H1 (cell line): Measurements from ENCODE around the gene GRAP. TPM values are rescaled to one million over a fixed set of nuclear protein-coding genes. Genes with fewer than 3 reads are reported as not detected.

ENCODE experiments used
- CTCF ChIA-PET: fragments of 300-600 bp; sonication (Branson Sonifier 250); formaldehyde crosslinking; loops from one replicate; lab custom pipeline; 2021; ENCODE audit not compliant: partially characterized antibody; lab: Charles Lee
- POLR2A ChIA-PET: fragments of 300-600 bp; sonication (Branson Sonifier 250); formaldehyde crosslinking; loops from one replicate; lab custom pipeline; 2021; ENCODE audit warnings: inconsistent platforms; ENCODE audit not compliant: partially characterized antibody; lab: Charles Lee
- DNase-seq, 2 experiments: peaks; one replicate each; pipeline versions ENCODE4 v3.0.0 to v3.0.0-alpha.2; 2010 to 2022; ENCODE audit warnings: low spot score in 2 of 2, low read depth in 1 of 2, mixed read lengths in 1 of 2
- FAIRE-seq: peaks from 2 replicates; lab custom pipeline; 2011; peaks lifted over from hg19 to GRCh38; lab: Jason Lieb, UNC
- H2AFZ ChIP-seq: 2 replicates; pipeline ENCODE4 v1.8.1; 2012; ENCODE audit warnings: low read length, inconsistent platforms
- H2AK5ac ChIP-seq: 2 replicates; pipeline ENCODE4 v1.6.1; 2013; ENCODE audit warnings: low read depth, low read length
- H2BK120ac ChIP-seq: replicated peaks from 2 replicates; pipeline ENCODE3; 2013; ENCODE audit warnings: low read depth, low read length, inconsistent platforms
- H2BK12ac ChIP-seq: 2 replicates; pipeline ENCODE4 v1.6.1; 2013; ENCODE audit warnings: low read depth, low read length
- H2BK15ac ChIP-seq: 2 replicates; pipeline ENCODE4 v1.6.1; 2013; ENCODE audit warnings: low read length
- H2BK20ac ChIP-seq: 2 replicates; pipeline ENCODE4 v1.6.1; 2013; ENCODE audit warnings: low read length
- H2BK5ac ChIP-seq: 2 replicates; pipeline ENCODE4 v1.6.1; 2013; ENCODE audit warnings: low read depth, low read length
- H3K14ac ChIP-seq: 2 replicates; pipeline ENCODE4 v1.6.1; 2013; ENCODE audit warnings: inconsistent platforms; ENCODE audit not compliant: insufficient read length
- H3K18ac ChIP-seq: 2 replicates; pipeline ENCODE4 v1.6.1; 2013; ENCODE audit warnings: low read length; ENCODE audit errors: extremely low read depth
- H3K23ac ChIP-seq: 2 replicates; pipeline ENCODE4 v1.6.1; 2013; ENCODE audit warnings: inconsistent platforms; ENCODE audit not compliant: insufficient read length
- H3K23me2 ChIP-seq: 2 replicates; pipeline ENCODE4 v1.6.1; 2013; ENCODE audit warnings: low read depth, low read length
- H3K27ac ChIP-seq: 2 replicates; pipeline ENCODE4 v1.6.1; 2011; ENCODE audit warnings: low read depth, low read length, inconsistent platforms
- H3K27me3 ChIP-seq, 4 experiments: replicated peaks in 1 of 4; 1 replicate in 1 of 4; 2 replicates in 3 of 4; pipeline versions ENCODE4 v1.6.1 to v1.8.1; 2011 to 2013; ENCODE audit warnings: low read length in 3 of 4, mild to moderate bottlenecking in 3 of 4, inconsistent platforms in 2 of 4, mixed read lengths in 2 of 4, moderate library complexity in 1 of 4; ENCODE audit not compliant: control insufficient read depth in 3 of 4, insufficient read depth in 3 of 4; ENCODE audit errors: extremely low read depth in 1 of 4
- H3K36me3 ChIP-seq, 4 experiments: 2 replicates each; pipeline versions ENCODE4 v1.6.1 to v1.8.1; 2011 to 2013; ENCODE audit warnings: mild to moderate bottlenecking in 4 of 4, low read length in 3 of 4, moderate library complexity in 2 of 4, control low read depth in 1 of 4, inconsistent platforms in 1 of 4; ENCODE audit not compliant: insufficient read depth in 4 of 4, control insufficient read depth in 2 of 4
- H3K4ac ChIP-seq: replicated peaks from 2 replicates; pipeline ENCODE3; 2013; ENCODE audit warnings: low read length, low read depth, mixed read lengths, inconsistent platforms; ENCODE audit not compliant: insufficient read length
- H3K4me1 ChIP-seq, 4 experiments: replicated peaks in 1 of 4; 1 replicate in 1 of 4; 2 replicates in 3 of 4; pipeline versions ENCODE4 v1.6.1 to v1.8.1; 2011 to 2013; ENCODE audit warnings: low read length in 3 of 4, inconsistent platforms in 2 of 4, mixed read lengths in 1 of 4; ENCODE audit not compliant: insufficient read depth in 4 of 4, control insufficient read depth in 3 of 4
- H3K4me2 ChIP-seq, 2 experiments: 2 replicates each; pipeline versions ENCODE4 v1.6.1 to v1.8.1; 2011 to 2013; ENCODE audit warnings: low read depth in 2 of 2, low read length in 2 of 2, control low read depth in 1 of 2, inconsistent platforms in 1 of 2, mild to moderate bottlenecking in 1 of 2; ENCODE audit not compliant: insufficient read depth in 1 of 2
- H3K4me3 ChIP-seq, 4 experiments: fragments of 200-600, 300-600 bp in 1 of 4; sonication (generic), shearing (Covaris generic), sonication (Bioruptor Twin) in 1 of 4; 2 replicates each; pipeline versions ENCODE4 v1.5.1 to v1.8.1; 2011 to 2016; ENCODE audit warnings: low read length in 4 of 4, low read depth in 3 of 4, control low read depth in 2 of 4, inconsistent platforms in 2 of 4, mild to moderate bottlenecking in 2 of 4, mixed read lengths in 1 of 4, moderate library complexity in 1 of 4; ENCODE audit not compliant: insufficient read depth in 2 of 4; ENCODE audit errors: extremely low read depth in 1 of 4
- H3K56ac ChIP-seq: replicated peaks from 2 replicates; pipeline ENCODE3; 2013; ENCODE audit warnings: low read depth, mild to moderate bottlenecking, mixed read lengths, low read length, inconsistent platforms; ENCODE audit not compliant: insufficient read length
- H3K79me1 ChIP-seq: 2 replicates; pipeline ENCODE4 v1.6.1; 2013; ENCODE audit warnings: low read depth, low read length, control low read depth
- H3K79me2 ChIP-seq, 2 experiments: 2 replicates each; pipeline versions ENCODE4 v1.6.1 to v1.8.1; 2012 to 2013; ENCODE audit warnings: low read length in 2 of 2, mild to moderate bottlenecking in 2 of 2, inconsistent platforms in 1 of 2; ENCODE audit not compliant: insufficient read depth in 2 of 2, control insufficient read depth in 1 of 2
- H3K9ac ChIP-seq, 4 experiments: replicated peaks in 1 of 4; 1 replicate in 1 of 4; 2 replicates in 3 of 4; pipeline versions ENCODE4 v1.6.1 to v1.8.1; 2011 to 2013; ENCODE audit warnings: low read depth in 3 of 4, low read length in 3 of 4, control low read depth in 2 of 4, mild to moderate bottlenecking in 2 of 4, moderate library complexity in 2 of 4, inconsistent platforms in 1 of 4; ENCODE audit errors: extremely low read depth in 1 of 4
- H3K9me3 ChIP-seq, 2 experiments: 2 replicates each; pipeline versions ENCODE4 v1.6.1 to v1.8.1; 2012 to 2013; ENCODE audit warnings: mild to moderate bottlenecking in 2 of 2, moderate library complexity in 2 of 2, control low read depth in 1 of 2, inconsistent platforms in 1 of 2, low read depth in 1 of 2, low read length in 1 of 2, mixed read lengths in 1 of 2; ENCODE audit not compliant: insufficient read depth in 2 of 2
- H4K20me1 ChIP-seq, 2 experiments: replicated peaks in 1 of 2; 2 replicates each; pipeline versions ENCODE3 to v1.8.1; 2011 to 2013; ENCODE audit warnings: inconsistent platforms in 2 of 2, low read length in 2 of 2, mild to moderate bottlenecking in 1 of 2; ENCODE audit not compliant: insufficient read depth in 2 of 2, control insufficient read depth in 1 of 2
- H4K5ac ChIP-seq: 2 replicates; pipeline ENCODE4 v1.6.1; 2013; ENCODE audit warnings: low read length, low read depth, mixed read lengths, inconsistent platforms; ENCODE audit not compliant: insufficient read length
- H4K8ac ChIP-seq: 2 replicates; pipeline ENCODE4 v1.8.0; 2013; ENCODE audit warnings: mild to moderate bottlenecking, moderate library complexity, low read length, inconsistent platforms; ENCODE audit not compliant: insufficient read depth; ENCODE audit errors: extremely low read depth
- H4K91ac ChIP-seq: replicated peaks from 2 replicates; pipeline ENCODE3; 2013; ENCODE audit warnings: low read length, mixed read lengths, inconsistent platforms; ENCODE audit not compliant: insufficient read length
- BRCA1 ChIP-seq: IDR thresholded peaks from 2 replicates; pipeline ENCODE4 v1.6.1; 2012; ENCODE audit warnings: low read depth, low read length, improper control_type of control experiment
- SIRT6 ChIP-seq: IDR thresholded peaks from one replicate; pipeline ENCODE4 v1.7.1; 2012; ENCODE audit warnings: low read length, inconsistent platforms
- WGBS, 2 experiments: shearing (Covaris generic) in 1 of 2; methylation state at CpG; one replicate each; pipeline versions ENCODE4 v1.1.6 to v1.1.7; 2013 to 2015; ENCODE audit warnings: low lambda C conversion rate in 2 of 2, mixed read lengths in 2 of 2, inconsistent platforms in 1 of 2, low coverage in 1 of 2, missing lambda C conversion rate in 1 of 2; ENCODE audit not compliant: insufficient replicate concordance in 2 of 2, insufficient coverage in 1 of 2, insufficient read length in 1 of 2; ENCODE audit errors: extremely low coverage in 1 of 2, missing lambda C conversion rate in 1 of 2; 5-methylcytosine and 5-hydroxymethylcytosine counted together
- polyA plus RNA-seq, 7 experiments: library from polyadenylated mRNA; depleted of rRNA in 3 of 7; stranded (reverse) in 5 of 7; unstranded in 2 of 7; fragments of >200 nt in 5 of 7; fragments of 200-250 nt in 2 of 7; gene quantifications; 1 replicate in 5 of 7; 2 replicates in 1 of 7; 4 replicates in 1 of 7; pipeline versions ENCODE4 v1.2.1 to v1.2.3, GENCODE V29; 2011 to 2013; ENCODE audit warnings: missing spikeins in 2 of 7, mixed read lengths in 2 of 7
- total RNA-seq: library from RNA; stranded (reverse); fragmentation: NEBNext Ultra II Directional; extraction: Animal tissue kit (Norgen Biotek cat#: 25700); gene quantifications from 2 replicates; pipeline ENCODE4 v1.2.1, GENCODE V29; 2021

GRAP gene
- total and polyA plus RNA-seq, 2 of the 8 experiments (the other 6 are each of a cell fraction or from before 2014, with no cell fraction given), result 0.18 to 0.24 TPM

DNA sequence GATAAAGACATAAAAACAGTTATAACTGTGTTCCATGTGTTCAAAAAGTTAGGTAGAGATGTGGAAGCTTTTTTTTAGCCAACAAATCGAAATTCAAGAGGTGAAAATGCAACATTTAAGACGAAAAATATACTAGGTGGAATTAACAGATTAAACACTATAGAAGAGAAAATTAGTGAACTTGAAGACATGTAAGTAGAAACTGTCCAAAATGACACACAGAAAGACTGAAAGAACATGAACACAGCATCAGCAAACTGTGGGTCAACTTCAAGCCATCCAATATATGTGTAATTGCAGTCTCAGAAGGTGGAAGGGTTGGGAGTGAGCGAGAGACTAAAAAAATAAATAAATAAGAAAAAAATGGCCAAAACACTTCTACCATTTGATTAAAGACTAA, 51.5 kb downstream of the GRAP start:
- CTCF ChIA-PET, result interaction anchor here (0.7 to 2.1 kb wide), 3 partner anchors 10 to 35 kb away, joined by 3 to 10 read pairs (median 3); no protein-coding TSS in a partner anchor
- FAIRE-seq, result no peak
- peaks cover 8 to 85% of the 10 kb centered on the region in 2 experiments; a peak in 3 of 4 replicates for H3K79me2 ChIP-seq
- no peak for TF ChIP-seq BRCA1
- no peak for TF ChIP-seq SIRT6

More for the DNA sequence above, 51.5 kb downstream of the GRAP start:
- H2AFZ ChIP-seq, result no peak overlapping the region
- no peak overlapping the region for H2BK20ac ChIP-seq
- no peak overlapping the region for H3K4me2 ChIP-seq
- no peaks in the 10 kb centered on the region for H3K9me3 ChIP-seq
- H3K23me2 ChIP-seq, result no peaks in the 10 kb centered on the region
- peaks cover 37% of the 10 kb centered on the region for H3K79me1 ChIP-seq
- peaks cover 0 to 18% (median under 1%) of the 10 kb centered on the region in 4 experiments; a peak in 2 of 8 replicates for H3K36me3 ChIP-seq
- no peak overlapping the region for H4K8ac ChIP-seq
- H3K56ac ChIP-seq, result no peak overlapping the region
- H3K4ac ChIP-seq, result no peak overlapping the region
- H3K9ac ChIP-seq, result no peak overlapping the region
- no peak overlapping the region for H4K91ac ChIP-seq
- H3K14ac ChIP-seq, result no peak overlapping the region
- H2BK120ac ChIP-seq, result no peak overlapping the region
- no peaks in the 10 kb centered on the region for H3K27me3 ChIP-seq
- H2AK5ac ChIP-seq, result no peak overlapping the region
- no peak for DNase-seq
- H3K18ac ChIP-seq, result no peak overlapping the region
- no peak overlapping the region for H3K27ac ChIP-seq
- no peak overlapping the region for H2BK15ac ChIP-seq
- no peak overlapping the region for H4K5ac ChIP-seq
- no peak overlapping the region for H2BK5ac ChIP-seq
- POLR2A ChIA-PET, result interaction anchor here (1.1 to 1.7 kb wide), 3 partner anchors 8 to 35 kb away, joined by 3 to 6 read pairs (median 4); no protein-coding TSS in a partner anchor
- H4K20me1 ChIP-seq, result peaks cover 16 to 32% of the 10 kb centered on the region in 2 experiments
- H3K4me3 ChIP-seq, result no peak overlapping the region
- no peak overlapping the region for H2BK12ac ChIP-seq
- WGBS, 2 experiments, result 84% methylated on average over 3 of the region's 3 CpGs; no CpG with 5 or more reads in 1 of the 2 experiments
- H3K4me1 ChIP-seq, result no peaks in the 10 kb centered on the region
- H3K23ac ChIP-seq, result no peak overlapping the region
